NCI-H2107 treated with DMSO at 0.1 percent for 48 hours (cell line): ENCODE measurements around the gene NEUROG3.
"Not testable (repeated sequence)": the region's sequence is repeated elsewhere in the genome, so short reads cannot be mapped to it uniquely, and the experiment has no call there.

ENCODE experiments used
- DNase-seq: peaks from one replicate; lab custom pipeline; 2025; ENCODE audit not compliant: unreplicated experiment; lab: John Stamatoyannopoulos, UW

NEUROG3 gene

GRCh38 chr10:69572159-69573055 lies 815 bp downstream of the NEUROG3 start:
- no peak for DNase-seq

DNA sequence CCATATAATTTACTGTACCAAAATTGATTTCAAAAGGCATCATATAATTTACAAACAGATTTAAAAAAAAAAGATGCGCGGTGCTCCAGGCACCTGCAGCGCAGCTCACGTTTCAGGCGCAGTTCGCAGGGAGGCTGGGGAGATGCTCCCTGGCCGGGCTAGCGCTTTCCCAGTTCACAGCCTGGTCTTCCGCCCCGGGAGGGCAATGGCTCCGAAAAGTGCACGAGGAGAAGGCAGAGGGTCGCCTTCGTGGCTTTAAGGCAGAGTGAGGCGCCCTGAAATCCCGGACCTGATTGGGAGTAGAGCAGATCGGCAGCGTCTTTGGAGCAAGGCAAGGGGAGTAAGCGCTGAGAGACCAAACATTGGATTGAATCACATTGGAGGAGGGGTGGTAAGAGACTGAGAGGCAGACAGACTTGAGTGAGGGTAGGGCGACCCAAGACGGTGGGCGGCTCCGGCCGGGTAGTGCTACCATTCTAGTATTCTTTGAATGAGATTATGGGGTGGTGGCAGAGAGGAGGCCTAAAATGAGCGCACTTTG lies 1.5 kb downstream of the NEUROG3 start:
- DNase-seq, result no peak

DNA sequence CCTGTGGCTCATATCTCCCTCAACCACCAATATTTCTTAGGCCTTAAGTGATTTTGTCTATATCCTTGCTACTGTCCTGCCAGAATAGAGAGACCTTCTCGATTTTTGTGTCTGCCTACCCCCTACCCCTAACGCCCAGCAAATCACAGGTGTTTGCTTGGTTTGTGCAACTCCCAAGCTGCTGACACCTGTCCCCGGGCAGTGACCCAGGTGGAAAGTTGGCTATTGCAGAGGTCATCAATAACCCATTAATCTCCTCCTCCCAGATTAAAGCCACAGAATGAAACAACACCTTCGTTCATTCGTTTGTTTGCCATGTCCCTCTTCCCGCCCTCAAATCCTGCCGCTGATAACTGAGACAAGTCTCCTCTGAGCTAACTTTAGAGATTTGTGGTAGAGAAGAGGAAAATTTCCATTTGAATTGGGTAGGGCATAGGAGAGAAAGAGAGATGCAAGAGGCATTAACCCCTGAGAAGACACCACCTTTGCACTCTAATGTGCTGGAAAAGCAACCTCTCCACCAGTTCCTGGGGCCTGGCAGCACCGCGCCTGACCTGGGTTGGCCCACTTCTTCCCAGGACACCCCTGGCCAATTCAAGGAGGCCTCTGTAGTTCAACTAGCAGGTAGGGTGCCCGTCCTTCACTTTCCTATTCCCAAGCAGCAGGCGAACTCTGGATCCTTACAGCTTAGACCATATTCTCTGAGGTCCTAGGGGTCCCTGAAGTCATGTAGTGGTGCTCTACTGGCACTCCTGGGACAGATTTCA lies 3.0 kb downstream of the NEUROG3 start:
- DNase-seq, result no peak

- no peak for DNase-seq
Observed at GRCh38 chr10:69569396-69569934, 3.8 kb downstream of the NEUROG3 start.

GRCh38 chr10:69568472-69569395 lies 4.5 kb downstream of the NEUROG3 start:
- no peak for DNase-seq

DNA sequence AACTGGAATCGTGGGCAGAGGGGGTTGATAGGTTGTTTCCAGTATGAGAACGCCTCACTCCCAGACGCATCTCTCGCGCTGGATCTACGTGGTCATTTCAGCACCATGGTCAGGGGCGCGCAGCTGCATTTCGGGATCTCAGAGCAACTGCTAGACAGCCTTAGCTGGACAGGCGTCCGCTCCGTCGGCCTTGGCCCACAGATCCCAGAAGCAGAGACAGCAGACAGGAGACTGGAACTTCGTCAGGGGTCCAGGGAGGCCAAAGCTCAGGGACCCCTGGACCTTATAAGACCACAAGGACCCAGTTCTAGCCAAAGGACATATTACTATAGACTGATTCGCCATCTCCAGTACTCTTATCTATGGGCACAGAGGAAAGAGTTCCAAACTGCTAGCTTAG lies 5.3 kb downstream of the NEUROG3 start:
- DNase-seq, result no peak

DNA sequence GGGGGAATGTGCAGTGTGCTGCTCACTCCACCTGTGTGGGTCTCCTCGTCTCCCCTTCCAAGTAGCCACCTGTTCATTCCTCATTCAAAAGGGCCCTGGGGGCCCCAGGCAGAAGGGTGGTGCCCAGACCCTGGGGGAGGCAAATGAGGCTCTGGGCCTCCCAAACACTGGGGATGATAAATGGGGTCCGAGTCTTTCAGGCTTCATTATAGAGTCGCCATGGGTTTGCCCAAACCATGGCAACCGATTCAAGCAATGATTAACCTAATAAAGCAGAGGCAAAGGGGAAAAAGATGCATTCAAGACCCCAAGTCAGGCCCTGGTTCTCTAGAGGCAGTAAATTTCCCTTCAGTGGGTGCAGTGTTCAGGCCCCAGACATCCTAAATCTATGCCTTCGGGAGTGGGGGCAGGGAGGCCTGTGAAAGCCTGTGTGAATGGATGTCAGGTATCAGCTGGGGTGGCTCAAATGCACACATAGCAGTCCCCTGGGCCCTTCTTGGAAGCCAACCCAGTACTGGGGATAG lies 10.4 kb downstream of the NEUROG3 start:
- DNase-seq, result no peak

GRCh38 chr10:69559525-69559924 lies 13.7 kb downstream of the NEUROG3 start:
- no peak for DNase-seq

GRCh38 chr10:69558559-69558958 lies 14.7 kb downstream of the NEUROG3 start:
- DNase-seq, result no peak

DNA sequence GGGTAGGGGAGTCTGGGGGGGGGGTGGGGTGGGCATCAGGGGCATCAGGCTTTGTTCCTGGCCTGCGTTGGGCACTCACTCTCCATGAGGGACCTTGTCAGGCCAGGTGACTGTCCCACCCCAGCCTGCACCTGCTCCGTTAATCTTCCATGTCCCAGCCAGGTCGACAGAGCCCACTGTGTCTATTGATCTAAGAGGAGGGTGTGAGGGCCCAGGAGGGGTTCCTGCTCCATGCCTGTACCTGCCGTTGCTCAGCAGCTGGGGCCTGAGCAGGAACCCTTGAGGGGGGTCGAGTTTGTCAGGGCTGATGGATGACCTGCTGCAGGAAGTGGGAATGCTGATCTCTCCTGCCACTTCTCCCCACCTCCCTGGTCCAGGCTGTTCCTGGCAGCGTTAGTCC lies 18.6 kb downstream of the NEUROG3 start:
- no peak for DNase-seq

- DNase-seq, result no peak
Observed at GRCh38 chr10:69553328-69553727, 19.9 kb downstream of the NEUROG3 start.

DNA sequence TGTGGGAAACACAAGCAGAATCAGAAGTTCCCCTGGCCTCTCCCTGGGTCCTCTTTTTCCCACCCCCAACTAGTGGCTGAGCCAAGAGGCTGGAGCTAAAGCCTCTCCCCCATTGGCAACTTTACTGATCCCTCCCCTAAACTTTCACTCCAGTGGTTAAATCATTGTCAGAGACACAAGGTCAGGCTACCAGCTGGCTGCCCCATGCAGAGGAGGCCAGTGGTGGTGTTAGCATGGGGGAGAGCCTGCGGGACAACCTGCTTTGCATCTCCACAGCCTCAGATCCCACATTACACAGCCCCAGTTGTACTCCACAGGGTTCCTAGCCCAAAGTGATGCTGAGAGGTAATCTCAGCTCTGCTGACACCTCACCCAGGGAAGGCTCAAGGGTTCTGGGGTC lies 21.0 kb downstream of the NEUROG3 start:
- DNase-seq, result no peak

- DNase-seq, result no peak
Observed at GRCh38 chr10:69549959-69550358, 23.3 kb downstream of the NEUROG3 start.

DNA sequence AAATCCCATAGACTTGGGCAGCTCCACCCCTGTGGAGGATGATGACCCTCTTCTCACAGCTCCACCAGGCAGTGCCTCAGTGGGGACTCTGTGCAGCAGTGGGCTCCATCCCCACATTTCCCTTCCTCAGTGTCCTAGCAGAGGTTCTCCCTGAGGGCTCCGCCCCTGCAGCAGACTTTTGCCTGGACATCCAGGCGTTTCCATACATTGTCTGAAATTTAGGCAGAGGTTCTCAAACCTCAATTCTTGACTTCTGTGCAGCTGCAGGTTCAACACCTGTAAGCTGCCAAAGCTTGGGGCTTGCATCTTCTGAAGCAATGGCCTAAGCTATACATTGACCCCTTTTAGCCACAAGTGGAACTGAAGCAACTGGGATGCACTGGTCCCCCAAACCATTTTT lies 31.8 kb downstream of the NEUROG3 start:
- DNase-seq, result no peak

- no peak for DNase-seq
Observed at GRCh38 chr10:69538461-69538860, 34.8 kb downstream of the NEUROG3 start.

DNA sequence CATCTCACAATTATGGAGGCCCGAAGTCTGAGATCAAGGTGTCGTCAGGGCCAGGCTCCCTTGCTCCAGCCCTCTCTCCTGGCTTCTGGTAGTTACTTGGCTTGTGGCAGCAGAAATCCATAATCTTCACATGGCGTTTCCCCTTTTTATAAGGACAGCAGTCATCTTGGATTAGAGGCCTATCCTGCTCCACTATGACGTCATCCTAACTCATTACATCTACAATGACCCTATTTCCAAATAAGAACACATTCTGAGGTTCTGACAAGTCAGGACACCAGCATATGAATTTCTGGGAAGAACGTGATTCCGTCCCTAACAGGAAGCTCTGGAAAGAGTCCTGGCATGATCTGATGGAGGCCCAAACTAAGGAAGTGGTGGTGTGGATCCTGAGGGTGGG lies 35.8 kb downstream of the NEUROG3 start:
- DNase-seq, result no peak

DNA sequence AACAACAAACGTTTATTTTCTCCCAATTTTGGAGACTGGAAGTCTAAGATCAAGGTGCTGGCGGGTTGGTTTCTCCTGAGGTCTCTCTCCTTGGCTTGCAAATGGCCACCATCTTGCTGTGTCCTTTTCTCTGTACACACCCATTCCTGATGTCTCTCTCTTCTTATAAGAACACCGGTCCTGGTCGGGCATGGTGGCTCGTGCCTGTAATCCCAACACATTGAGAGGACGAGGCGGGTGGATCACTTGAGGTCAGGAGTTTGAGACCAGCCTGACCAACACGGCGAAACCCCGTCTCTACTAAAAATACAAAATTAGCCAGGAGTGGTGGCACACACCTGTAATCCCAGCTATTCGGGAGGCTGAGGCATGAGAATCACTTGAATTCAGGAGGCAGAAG lies 36.7 kb downstream of the NEUROG3 start:
- not testable (repeated sequence) for DNase-seq

DNA sequence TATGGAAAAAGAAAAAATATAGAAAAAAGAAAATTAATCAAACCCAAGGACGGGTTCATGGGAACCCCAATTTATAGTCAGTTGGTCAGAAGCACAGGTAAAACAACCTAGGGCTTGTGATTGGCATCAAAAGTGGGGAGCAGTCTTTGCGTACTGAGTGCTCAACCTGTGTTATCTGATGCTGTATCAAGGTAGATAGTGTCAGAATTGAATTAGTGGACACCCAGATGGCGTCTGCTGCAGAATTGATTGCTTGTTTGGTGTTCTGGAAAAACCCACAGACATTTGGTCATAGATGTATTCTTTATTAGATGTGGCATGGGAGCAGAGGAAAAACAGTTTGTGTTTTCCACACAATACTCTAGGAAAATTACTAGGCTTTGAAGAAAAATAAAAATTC lies 39.6 kb downstream of the NEUROG3 start:
- no peak for DNase-seq

DNA sequence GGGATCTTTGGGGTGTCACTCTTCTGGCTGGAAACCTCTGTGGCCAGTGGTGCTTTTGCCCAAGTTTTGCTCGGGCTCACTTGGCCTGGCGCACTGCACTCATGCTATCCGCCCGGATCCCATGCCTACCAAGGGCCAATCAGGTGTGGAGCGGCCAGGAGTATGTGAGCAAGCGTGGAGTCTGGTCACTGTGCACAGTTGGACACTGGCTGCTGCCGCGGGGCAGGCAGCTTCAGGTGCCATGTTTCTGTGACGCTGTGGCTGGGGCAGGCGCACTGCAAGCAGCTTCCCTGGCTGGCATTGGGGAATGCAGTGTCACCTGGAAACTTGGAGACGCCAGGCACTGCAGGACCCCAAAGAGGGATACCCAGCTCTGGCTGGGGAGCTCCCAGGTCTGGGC lies 45.3 kb downstream of the NEUROG3 start:
- DNase-seq, result no peak
